Smooth muscle cell (in vitro differentiated cells): ENCODE results near the gene HCFC1R1. TPM values are rescaled to one million over a fixed set of nuclear protein-coding genes. Genes with fewer than 3 reads are reported as not detected.
A peak's percentile ranks its signal among the peaks of the same experiment; 100 is the strongest.

Source experiments
- DNase-seq: peaks from one replicate; lab custom pipeline; 2025; ENCODE audit not compliant: unreplicated experiment; lab: John Stamatoyannopoulos, UW
- H2AFZ ChIP-seq: fragments of 200-600 bp; sonication (generic); 2 replicates; pipeline ENCODE4 v1.6.0; 2016; ENCODE audit warnings: antibody characterized with exemption, low read depth, mild to moderate bottlenecking
- H3F3A ChIP-seq: fragments of 200-600 bp; sonication (generic); 2 replicates; pipeline ENCODE4 v1.6.0; 2017; ENCODE audit warnings: antibody characterized with exemption, low read depth
- H3K27ac ChIP-seq: fragments of 200-600 bp; sonication (generic); 2 replicates; pipeline ENCODE4 v1.5.1; 2016; ENCODE audit warnings: low read depth, mild to moderate bottlenecking
- H3K27me3 ChIP-seq: fragments of 200-600 bp; sonication (generic); 2 replicates; pipeline ENCODE4 v1.6.1; 2016; ENCODE audit warnings: low read depth, mild to moderate bottlenecking
- H3K36me3 ChIP-seq: fragments of 200-600 bp; sonication (generic); 2 replicates; pipeline ENCODE4 v1.5.1; 2016; ENCODE audit warnings: low read depth
- H3K4me1 ChIP-seq: fragments of 200-600 bp; sonication (generic); 2 replicates; pipeline ENCODE4 v1.5.1; 2016; ENCODE audit warnings: low read depth
- H3K4me2 ChIP-seq: fragments of 200-600 bp; sonication (generic); 2 replicates; pipeline ENCODE4 v1.6.0; 2016; ENCODE audit warnings: mild to moderate bottlenecking
- H3K4me3 ChIP-seq: fragments of 200-600 bp; sonication (generic); 2 replicates; pipeline ENCODE4 v1.5.1; 2016; ENCODE audit warnings: mild to moderate bottlenecking
- H3K79me2 ChIP-seq: fragments of 200-600 bp; sonication (generic); 2 replicates; pipeline ENCODE4 v1.6.0; 2016; ENCODE audit warnings: low read depth, mild to moderate bottlenecking
- H3K9ac ChIP-seq: fragments of 200-600 bp; sonication (generic); 2 replicates; pipeline ENCODE4 v1.6.0; 2016; ENCODE audit warnings: low read depth
- H3K9me3 ChIP-seq: fragments of 200-600 bp; sonication (generic); replicated peaks from 2 replicates; pipeline ENCODE4 v1.5.1; 2016; ENCODE audit warnings: low read depth
- H4K20me1 ChIP-seq: fragments of 200-600 bp; sonication (generic); 2 replicates; pipeline ENCODE4 v1.6.0; 2016; ENCODE audit warnings: low read depth
- CTCF ChIP-seq: fragments of 200-600 bp; sonication (generic); IDR thresholded peaks from 2 replicates; pipeline ENCODE4 v1.5.1; 2017; ENCODE audit warnings: borderline replicate concordance, mild to moderate bottlenecking, antibody characterized with exemption; ENCODE audit not compliant: insufficient read depth, poor library complexity, severe bottlenecking
- WGBS: methylation state at CpG from one replicate; pipeline ENCODE4 v1.1.7; 2016; ENCODE audit warnings: low lambda C conversion rate; 5-methylcytosine and 5-hydroxymethylcytosine counted together
- polyA plus RNA-seq: library from polyadenylated mRNA; unstranded; fragments of >200 nt; fragmentation: Nextera tagmentation; extraction: Ambion mirVana; gene quantifications from 2 replicates; pipeline ENCODE4 v1.2.1, GENCODE V29; 2016
- total RNA-seq: library from RNA; depleted of rRNA; stranded (reverse); fragments of >200 nt; gene quantifications from 2 replicates; pipeline ENCODE4 v1.2.3, GENCODE V29; 2014

The HCFC1R1 gene
- total and polyA plus RNA-seq, 2 experiments from 2014 or later = 63.3 to 337 TPM

- no peaks in the 10 kb centered on the region for H3K79me2 ChIP-seq
- TF ChIP-seq CTCF = no peak
- H2AFZ ChIP-seq = peak within 1 kb of the TSS; percentile 81
- H3K4me2 ChIP-seq = peak within 1 kb of the TSS; percentile 88
- H3K4me1 ChIP-seq = peaks cover 20% of the 10 kb centered on the region
- DNase-seq = peak; percentile 77
- H3K36me3 ChIP-seq = no peaks in the 10 kb centered on the region
- H4K20me1 ChIP-seq = no peaks in the 10 kb centered on the region
- peak within 1 kb of the TSS; percentile 70 for H3K4me3 ChIP-seq
- 9% methylated on average over 59 of the region's 91 CpGs for WGBS
- peaks cover 11% of the 10 kb centered on the region for H3F3A ChIP-seq
- peak within 1 kb of the TSS; percentile 52 for H3K27ac ChIP-seq
- H3K9ac ChIP-seq = peak within 1 kb of the TSS; percentile 80
- no peaks in the 10 kb centered on the region for H3K9me3 ChIP-seq
- H3K27me3 ChIP-seq = no peaks in the 10 kb centered on the region
Observed at GRCh38 chr16:2980227-2981176, 43.2 kb downstream of the HCFC1R1 start, which contains the start of gene PKMYT1. Gene PKMYT1, minus strand, starts transcription at chr16:2980446. Its CDS starts 789 bp downstream, at chr16:2979657.

- peaks cover 11% of the 10 kb centered on the region for H3F3A ChIP-seq
- no peaks in the 10 kb centered on the region for H3K36me3 ChIP-seq
- no peak for DNase-seq
- H3K27ac ChIP-seq = no peak overlapping the region
- H3K9ac ChIP-seq = peak overlapping the region; percentile 73
- no peaks in the 10 kb centered on the region for H3K79me2 ChIP-seq
- H3K4me3 ChIP-seq = peak overlapping the region; percentile 70
- peak overlapping the region; percentile 88 for H3K4me2 ChIP-seq
- no peaks in the 10 kb centered on the region for H3K9me3 ChIP-seq
- 6% methylated on average over 32 of the region's 43 CpGs for WGBS
- no peaks in the 10 kb centered on the region for H4K20me1 ChIP-seq
- H3K27me3 ChIP-seq = no peaks in the 10 kb centered on the region
- peak overlapping the region; percentile 81 for H2AFZ ChIP-seq
- peaks cover 20% of the 10 kb centered on the region for H3K4me1 ChIP-seq
- TF ChIP-seq CTCF = no peak
Observed at GRCh38 chr16:2979669-2980226, 44.0 kb downstream of the HCFC1R1 start.

- H3K4me3 ChIP-seq = no peak overlapping the region
- no peak for TF ChIP-seq CTCF
- H3K27me3 ChIP-seq = no peaks in the 10 kb centered on the region
- H3K27ac ChIP-seq = no peak overlapping the region
- 96% methylated on average over 6 of the region's 6 CpGs for WGBS
- no peaks in the 10 kb centered on the region for H3K79me2 ChIP-seq
- H3K4me2 ChIP-seq = no peak overlapping the region
- peaks cover 8% of the 10 kb centered on the region for H3F3A ChIP-seq
- H3K36me3 ChIP-seq = no peaks in the 10 kb centered on the region
- no peaks in the 10 kb centered on the region for H4K20me1 ChIP-seq
- no peaks in the 10 kb centered on the region for H3K9me3 ChIP-seq
- H3K4me1 ChIP-seq = peaks cover 20% of the 10 kb centered on the region
- no peak for DNase-seq
- H2AFZ ChIP-seq = no peak overlapping the region
- no peak overlapping the region for H3K9ac ChIP-seq
Observed at GRCh38 chr16:2977440-2977839, 46.3 kb downstream of the HCFC1R1 start.
